ENCODE data around the gene ANK2. TPM values are rescaled to one million over a fixed set of nuclear protein-coding genes. Genes with fewer than 3 reads are reported as not detected.

ANK2 gene
- polyA plus RNA-seq, 4 donors = 0.22 to 32.7 (median 5.6) TPM

DNA sequence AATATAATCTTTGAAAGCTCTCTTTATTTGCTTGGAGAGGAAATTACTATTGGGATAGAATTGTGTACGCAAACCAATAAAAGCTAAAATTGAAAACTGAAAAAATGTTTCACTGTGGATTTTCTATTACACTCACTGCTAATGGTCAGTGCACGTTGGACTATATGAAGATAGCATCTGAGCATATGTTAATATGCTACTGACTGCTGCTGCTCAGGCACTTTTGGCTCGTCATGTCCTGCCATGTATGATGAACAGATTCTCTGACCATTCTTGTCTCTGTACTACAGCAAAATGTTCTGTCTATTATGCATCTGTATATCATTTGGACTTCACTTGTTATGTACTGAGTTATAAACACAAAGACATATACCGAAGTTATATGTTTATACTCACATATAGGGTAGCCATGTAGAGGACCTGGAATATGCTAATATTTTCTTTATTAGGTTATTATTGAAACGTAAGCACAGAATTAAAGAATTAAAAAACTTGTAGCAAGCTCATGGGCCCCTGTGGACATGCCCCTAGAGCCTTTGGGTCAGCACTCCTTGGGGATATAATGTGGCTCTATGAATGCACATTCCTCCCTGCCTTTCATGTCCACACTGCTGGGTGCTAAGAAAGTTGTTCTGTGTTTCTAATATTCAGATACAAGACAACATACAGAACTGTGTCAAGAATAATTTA, 120.8 kb downstream of the ANK2 start:
- no peak overlapping the region for H3K4me3 ChIP-seq (ENCODE audit: low read depth in 1 of 3, low read length in 3 of 3)
- peaks cover 0 to 1% (median 0%) of the 10 kb centered on the region in 3 donors for H3K27me3 ChIP-seq (ENCODE audit: control insufficient read depth in 3 of 3, insufficient read depth in 3 of 3, low read length in 3 of 3)
- H3K4me1 ChIP-seq (ENCODE audit: control insufficient read depth in 3 of 3, insufficient read depth in 2 of 3, low read depth in 1 of 3, low read length in 2 of 3) = no peaks in the 10 kb centered on the region
- no peak for DNase-seq
- H3K27ac ChIP-seq (ENCODE audit: low read depth in 1 of 3, low read length in 2 of 3) = no peak overlapping the region
- no peaks in the 10 kb centered on the region for H3K9me3 ChIP-seq (ENCODE audit: control insufficient read depth in 2 of 2, insufficient read depth in 1 of 2, low read depth in 1 of 2, low read length in 1 of 2)
- FAIRE-seq = no peak
- H3K36me3 ChIP-seq (ENCODE audit: control insufficient read depth in 3 of 3, insufficient read depth in 2 of 3, low read depth in 1 of 3, low read length in 3 of 3) = no peaks in the 10 kb centered on the region
- 74 to 79% (median 79%) methylated on average over 5 of the region's 5 CpGs for WGBS, 3 donors

- H3K27me3 ChIP-seq (ENCODE audit: control insufficient read depth in 3 of 3, insufficient read depth in 3 of 3, low read length in 3 of 3) = peaks cover 0 to 1% (median 0%) of the 10 kb centered on the region in 3 donors
- FAIRE-seq = no peak
- WGBS, 3 donors = 67 to 75% (median 72%) methylated on average over 2 of the region's 2 CpGs
Observed at GRCh38 chr4:113170805-113171468, 121.5 kb downstream of the ANK2 start.

DNA sequence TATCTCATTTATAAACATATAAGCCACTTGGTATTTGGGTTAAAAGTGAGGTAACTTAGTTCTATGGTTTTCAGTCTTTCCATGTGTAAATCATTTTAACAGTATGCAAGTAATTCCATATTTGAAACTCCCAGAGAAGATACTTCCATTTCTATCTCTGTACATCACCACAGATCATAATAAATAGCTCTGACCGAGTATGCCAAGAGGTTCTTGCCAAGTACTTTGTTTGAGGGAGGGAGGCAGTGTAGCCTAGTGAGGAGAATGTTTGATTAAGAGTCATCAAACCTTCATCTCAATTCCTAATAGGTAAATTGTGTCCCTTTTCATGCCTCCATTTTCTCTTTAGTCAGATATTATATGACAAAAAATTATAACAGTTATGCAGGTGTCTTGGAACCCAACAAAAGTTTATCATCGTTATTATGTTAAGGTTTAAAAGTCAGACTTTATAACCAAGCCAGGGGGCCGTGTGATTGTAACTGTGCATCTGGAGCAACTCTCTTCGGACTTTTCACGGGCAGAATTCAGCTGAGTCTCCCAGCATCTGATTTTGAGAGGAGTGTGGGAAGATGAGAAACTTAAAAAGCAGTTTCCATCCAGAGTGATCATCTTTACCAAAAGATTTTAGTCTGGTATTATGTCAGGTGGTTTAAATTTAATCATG, 123.8 kb downstream of the ANK2 start:
- peaks cover 0 to under 1% (median 0%) of the 10 kb centered on the region in 3 donors for H3K4me1 ChIP-seq (ENCODE audit: control insufficient read depth in 3 of 3, insufficient read depth in 2 of 3, low read depth in 1 of 3, low read length in 2 of 3)
- WGBS, 3 donors = 56 to 76% (median 67%) methylated on average over 5 of the region's 5 CpGs
- H3K27ac ChIP-seq (ENCODE audit: low read depth in 1 of 3, low read length in 2 of 3) = no peak overlapping the region
- H3K27me3 ChIP-seq (ENCODE audit: control insufficient read depth in 3 of 3, insufficient read depth in 3 of 3, low read length in 3 of 3) = peaks cover 0 to 1% (median 0%) of the 10 kb centered on the region in 3 donors
- FAIRE-seq = no peak
- no peaks in the 10 kb centered on the region for H3K36me3 ChIP-seq (ENCODE audit: control insufficient read depth in 3 of 3, insufficient read depth in 2 of 3, low read depth in 1 of 3, low read length in 3 of 3)
- peaks cover 0 to 3% of the 10 kb centered on the region in 2 donors for H3K9me3 ChIP-seq (ENCODE audit: control insufficient read depth in 2 of 2, insufficient read depth in 1 of 2, low read depth in 1 of 2, low read length in 1 of 2)
- no peak overlapping the region for H3K4me3 ChIP-seq (ENCODE audit: low read depth in 1 of 3, low read length in 3 of 3)
- no peak for DNase-seq

More at GRCh38 chr4:113170805-113171468, 121.5 kb downstream of the ANK2 start:
- Histone ChIP-seq H3K36me3 (ENCODE audit: control insufficient read depth in 3 of 3, insufficient read depth in 2 of 3, low read depth in 1 of 3, low read length in 3 of 3) (no peaks in the 10 kb centered on the region), H3K4me1 (ENCODE audit: control insufficient read depth in 3 of 3, insufficient read depth in 2 of 3, low read depth in 1 of 3, low read length in 2 of 3) (no peaks in the 10 kb centered on the region), H3K27ac (ENCODE audit: low read depth in 1 of 3, low read length in 2 of 3) (no peak overlapping the region), H3K4me3 (ENCODE audit: low read depth in 1 of 3, low read length in 3 of 3) (no peak overlapping the region), H3K9me3 (ENCODE audit: control insufficient read depth in 2 of 2, insufficient read depth in 1 of 2, low read depth in 1 of 2, low read length in 1 of 2) (no peaks in the 10 kb centered on the region)
- DNase-seq = no peak

- H3K4me3 ChIP-seq (ENCODE audit: low read depth in 1 of 3, low read length in 3 of 3) = no peak overlapping the region
- H3K4me1 ChIP-seq (ENCODE audit: control insufficient read depth in 3 of 3, insufficient read depth in 2 of 3, low read depth in 1 of 3, low read length in 2 of 3) = peaks cover 0 to 6% (median 0%) of the 10 kb centered on the region in 3 donors
- H3K36me3 ChIP-seq (ENCODE audit: control insufficient read depth in 3 of 3, insufficient read depth in 2 of 3, low read depth in 1 of 3, low read length in 3 of 3) = no peaks in the 10 kb centered on the region
- no peak for FAIRE-seq
- H3K27me3 ChIP-seq (ENCODE audit: control insufficient read depth in 3 of 3, insufficient read depth in 3 of 3, low read length in 3 of 3) = peaks cover 0 to 1% (median 0%) of the 10 kb centered on the region in 3 donors
- H3K27ac ChIP-seq (ENCODE audit: low read depth in 1 of 3, low read length in 2 of 3) = no peak overlapping the region
- peaks cover 0 to 3% of the 10 kb centered on the region in 2 donors for H3K9me3 ChIP-seq (ENCODE audit: control insufficient read depth in 2 of 2, insufficient read depth in 1 of 2, low read depth in 1 of 2, low read length in 1 of 2)
- no peak for DNase-seq
- 68 to 70% (median 69%) methylated on average over 3 of the region's 3 CpGs for WGBS, 3 donors
Observed at GRCh38 chr4:113173793-113174264, 124.4 kb downstream of the ANK2 start.

GRCh38 chr4:113179091-113179490, 129.6 kb downstream of the ANK2 start:
- peaks cover 0 to 6% (median 0%) of the 10 kb centered on the region in 3 donors for H3K4me1 ChIP-seq (ENCODE audit: control insufficient read depth in 3 of 3, insufficient read depth in 2 of 3, low read depth in 1 of 3, low read length in 2 of 3)
- peaks cover 0 to 3% of the 10 kb centered on the region in 2 donors for H3K9me3 ChIP-seq (ENCODE audit: control insufficient read depth in 2 of 2, insufficient read depth in 1 of 2, low read depth in 1 of 2, low read length in 1 of 2)
- no peak for DNase-seq
- no peak overlapping the region for H3K4me3 ChIP-seq (ENCODE audit: low read depth in 1 of 3, low read length in 3 of 3)
- no peaks in the 10 kb centered on the region for H3K36me3 ChIP-seq (ENCODE audit: control insufficient read depth in 3 of 3, insufficient read depth in 2 of 3, low read depth in 1 of 3, low read length in 3 of 3)
- no peaks in the 10 kb centered on the region for H3K27me3 ChIP-seq (ENCODE audit: control insufficient read depth in 3 of 3, insufficient read depth in 3 of 3, low read length in 3 of 3)
- FAIRE-seq = no peak
- peak overlapping the region in 1 of 3 donors; percentile 3 for H3K27ac ChIP-seq (ENCODE audit: low read depth in 1 of 3, low read length in 2 of 3)
- WGBS, 3 donors = 63 to 94% (median 88%) methylated on average over 1 of the region's 1 CpG

DNA sequence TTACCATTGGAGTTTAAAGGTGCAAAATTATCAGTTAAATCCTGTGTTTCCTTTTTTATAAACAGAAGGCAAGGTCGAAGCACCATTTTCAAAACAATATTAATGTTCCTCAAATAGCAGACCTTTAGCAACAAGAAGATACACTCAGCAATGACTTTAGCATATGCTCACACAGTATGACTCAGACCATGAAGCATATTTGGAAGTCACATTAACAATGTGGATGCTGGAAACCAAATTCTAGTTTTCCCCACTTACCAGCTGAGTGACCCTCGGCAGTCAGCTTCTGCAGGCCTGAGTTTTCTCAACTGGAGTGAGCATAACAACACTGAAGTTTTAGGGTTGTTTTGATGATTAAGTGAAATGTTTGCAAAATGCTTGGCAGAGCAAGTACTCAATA, 130.5 kb downstream of the ANK2 start:
- H3K27me3 ChIP-seq (ENCODE audit: control insufficient read depth in 3 of 3, insufficient read depth in 3 of 3, low read length in 3 of 3) = no peaks in the 10 kb centered on the region
- peaks cover 0 to 3% of the 10 kb centered on the region in 2 donors for H3K9me3 ChIP-seq (ENCODE audit: control insufficient read depth in 2 of 2, insufficient read depth in 1 of 2, low read depth in 1 of 2, low read length in 1 of 2)
- FAIRE-seq (no peak), DNase-seq (no peak)
- H3K27ac ChIP-seq (ENCODE audit: low read depth in 1 of 3, low read length in 2 of 3) = no peak overlapping the region
- H3K4me1 ChIP-seq (ENCODE audit: control insufficient read depth in 3 of 3, insufficient read depth in 2 of 3, low read depth in 1 of 3, low read length in 2 of 3) = peaks cover 0 to 6% (median 0%) of the 10 kb centered on the region in 3 donors
- H3K4me3 ChIP-seq (ENCODE audit: low read depth in 1 of 3, low read length in 3 of 3) = no peak overlapping the region
- no peaks in the 10 kb centered on the region for H3K36me3 ChIP-seq (ENCODE audit: control insufficient read depth in 3 of 3, insufficient read depth in 2 of 3, low read depth in 1 of 3, low read length in 3 of 3)
- WGBS, 3 donors = 60 to 71% (median 70%) methylated on average over 2 of the region's 2 CpGs

DNA sequence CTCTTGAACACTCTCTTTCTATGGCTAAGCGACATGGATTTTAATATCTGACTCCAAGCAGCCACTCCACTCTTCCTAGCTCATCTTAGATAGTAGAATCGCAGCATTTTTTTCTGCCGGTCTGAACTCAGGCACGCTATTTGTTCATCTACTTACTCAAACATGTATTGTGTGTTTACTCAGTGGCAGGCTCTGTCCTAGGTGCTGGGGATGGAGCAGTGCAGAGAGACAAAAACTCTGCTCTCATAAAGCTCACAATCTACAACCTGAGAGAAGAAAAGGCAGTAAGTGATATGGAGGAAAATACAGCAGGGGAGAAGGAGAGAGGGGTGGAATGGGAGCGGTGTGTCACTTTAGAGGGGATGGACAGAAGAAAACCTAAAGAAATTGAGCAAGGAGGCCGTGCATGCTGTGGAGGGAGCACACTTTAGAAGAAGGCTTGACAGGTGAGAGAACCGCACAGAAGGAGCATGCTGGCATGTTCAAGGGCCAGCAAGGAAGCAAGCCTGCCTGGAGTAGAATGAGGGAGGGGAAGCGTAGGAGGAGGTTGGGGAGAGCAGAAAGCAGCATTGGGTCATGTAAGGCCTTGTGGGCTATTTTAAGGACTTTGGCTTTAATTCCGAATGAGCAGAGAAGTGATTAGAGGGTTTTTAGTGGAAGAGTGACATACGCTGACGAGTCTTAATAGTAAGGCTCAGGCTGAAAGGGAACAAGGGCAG, 132.0 kb downstream of the ANK2 start:
- Histone ChIP-seq H3K36me3 (ENCODE audit: control insufficient read depth in 3 of 3, insufficient read depth in 2 of 3, low read depth in 1 of 3, low read length in 3 of 3) (no peaks in the 10 kb centered on the region), H3K4me1 (ENCODE audit: control insufficient read depth in 3 of 3, insufficient read depth in 2 of 3, low read depth in 1 of 3, low read length in 2 of 3) (peaks cover 0 to 6% (median 0%) of the 10 kb centered on the region in 3 donors), H3K27ac (ENCODE audit: low read depth in 1 of 3, low read length in 2 of 3) (no peak overlapping the region), H3K9me3 (ENCODE audit: control insufficient read depth in 2 of 2, insufficient read depth in 1 of 2, low read depth in 1 of 2, low read length in 1 of 2) (peaks cover 0 to 3% of the 10 kb centered on the region in 2 donors), H3K4me3 (ENCODE audit: low read depth in 1 of 3, low read length in 3 of 3) (no peak overlapping the region), H3K27me3 (ENCODE audit: control insufficient read depth in 3 of 3, insufficient read depth in 3 of 3, low read length in 3 of 3) (no peaks in the 10 kb centered on the region)
- FAIRE-seq = no peak
- 74 to 77% (median 76%) methylated on average over 11 of the region's 11 CpGs for WGBS, 3 donors
- DNase-seq = no peak

Data from small intestine (tissue), 7 donors.